Esophagus squamous epithelium (tissue), 5 donors: ENCODE results near the gene FGR. TPM values are rescaled to one million over a fixed set of nuclear protein-coding genes. Genes with fewer than 3 reads are reported as not detected.
A peak's percentile ranks its signal among the peaks of the same experiment; 100 is the strongest.

Source experiments
- DNase-seq: peaks from one replicate; lab custom pipeline; 2025; lab: John Stamatoyannopoulos, UW
- H3K27ac ChIP-seq, 4 donors: fragments of 200-600 bp; sonication (generic); one replicate each; pipeline ENCODE4 v1.5.1; 2016 to 2019; ENCODE audit warnings: mild to moderate bottlenecking in 1 of 4
- H3K27me3 ChIP-seq, 4 donors: fragments of 200-600 bp; sonication (generic); 1 replicate in 3 of 4; 2 replicates in 1 of 4; pipeline versions ENCODE4 v1.5.1 to v1.6.0; 2017 to 2021; ENCODE audit warnings: antibody characterized with exemption in 1 of 4
- H3K36me3 ChIP-seq, 3 donors: fragments of 200-600 bp; sonication (generic); one replicate each; pipeline ENCODE4 v1.5.1; 2016 to 2019
- H3K4me1 ChIP-seq, 3 donors: fragments of 200-600 bp; sonication (generic); one replicate each; pipeline ENCODE4 v1.5.1; 2017 to 2019
- H3K4me3 ChIP-seq, 4 donors: fragments of 200-600 bp; sonication (generic); 1 replicate in 3 of 4; 2 replicates in 1 of 4; pipeline ENCODE4 v1.5.1; 2016 to 2019; ENCODE audit warnings: mild to moderate bottlenecking in 2 of 4, moderate library complexity in 1 of 4
- H3K9me3 ChIP-seq, 3 donors: fragments of 200-600 bp; sonication (generic); one replicate each; pipeline ENCODE4 v1.5.1; 2016 to 2019
- POLR2A ChIP-seq, 4 donors: fragments of 450-650 bp; IDR thresholded peaks; one replicate each; pipeline ENCODE4 v1.6.1; 2017; ENCODE audit warnings: antibody characterized with exemption in 4 of 4, mild to moderate bottlenecking in 4 of 4, moderate library complexity in 3 of 4
- WGBS, 2 donors: methylation state at CpG; one replicate each; pipeline ENCODE4 v1.1.5; 2018; 5-methylcytosine and 5-hydroxymethylcytosine counted together
- intact Hi-C: fragments of 100-400 bp; cut with DNase I; formaldehyde crosslinking; loops from one replicate; pipeline ENCODE4 v1.15.0; 2022
- total RNA-seq, 4 donors: library from RNA; depleted of rRNA; stranded (reverse); fragments of >200 nt; gene quantifications; one replicate each; pipeline ENCODE4 v1.1.0, GENCODE V29; 2016
- TF ChIP-seq, protein P1 (sequence below), 6 experiments: fragments of 450-650 bp in 4 of 6; fragments of 200-600 bp in 2 of 6; sonication (generic) in 2 of 6; IDR thresholded peaks; one replicate each; pipeline ENCODE4 v1.5.1; 2016 to 2019; ENCODE audit warnings: antibody characterized with exemption in 6 of 6, mild to moderate bottlenecking in 4 of 6, moderate library complexity in 4 of 6
- donor health status: DM: yes; HTN: yes; CAD: no.

Gene FGR
- total RNA-seq, 4 donors from 2014 or later, result 1.2 to 12.4 (median 7.5) TPM

DNA sequence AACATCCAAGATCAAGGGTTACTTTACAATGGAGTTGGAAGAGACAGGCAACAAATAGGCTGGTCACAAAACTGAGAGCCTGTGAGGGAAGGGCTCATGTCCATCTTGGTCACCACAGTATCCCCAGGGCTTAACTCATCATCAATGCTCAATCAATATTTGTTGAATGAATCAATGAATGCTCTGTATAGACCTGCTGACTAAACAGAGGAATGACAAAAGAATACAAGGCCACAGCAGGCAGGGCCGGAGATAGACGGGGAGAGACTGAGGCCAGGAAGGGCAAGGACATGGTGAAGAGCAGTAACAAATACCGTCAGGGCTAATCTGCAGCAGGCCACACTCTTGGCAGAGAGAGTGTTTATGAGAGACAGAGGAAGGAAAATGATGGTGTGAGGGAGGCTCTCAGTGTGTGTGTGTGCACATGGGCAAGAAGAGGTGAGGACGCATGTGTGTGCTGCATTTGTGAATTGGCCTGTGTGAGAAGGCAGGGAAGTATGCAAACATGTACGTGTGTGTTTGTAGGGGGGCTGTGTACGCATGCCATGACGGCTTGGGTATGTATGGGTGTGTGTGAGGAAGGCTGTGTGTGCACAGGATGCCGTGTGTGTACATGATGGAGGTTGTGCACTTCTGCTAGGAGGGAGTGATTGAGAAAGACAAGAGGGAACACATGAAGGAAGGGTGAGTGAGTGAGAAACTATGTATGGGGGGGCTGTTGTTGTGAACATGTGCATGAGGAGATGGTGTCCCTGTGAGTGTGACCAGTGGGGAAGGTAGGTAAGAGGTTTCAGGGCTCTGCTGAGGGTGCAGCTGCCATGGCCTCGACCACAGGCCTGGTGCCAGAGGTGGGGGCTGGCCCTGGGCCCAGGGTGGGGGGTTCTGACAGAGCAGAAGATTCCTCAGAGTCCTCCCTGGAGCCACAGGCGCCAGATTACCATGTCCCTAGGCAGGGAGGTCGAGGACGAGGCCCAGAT lies 46.4 kb downstream of the FGR start:
- intact Hi-C loops, result no loop called here
- Histone ChIP-seq H3K27me3 (no peaks in the 10 kb centered on the region), H3K9me3 (no peaks in the 10 kb centered on the region), H3K27ac (peak overlapping the region; percentile 4 to 99 (median 92)), H3K36me3 (peaks cover 0 to 77% (median 0%) of the 10 kb centered on the region in 3 donors), H3K4me3 (no peak overlapping the region), H3K4me1 (peaks cover 38 to 98% (median 68%) of the 10 kb centered on the region in 3 donors)
- TF ChIP-seq, protein P1, sequence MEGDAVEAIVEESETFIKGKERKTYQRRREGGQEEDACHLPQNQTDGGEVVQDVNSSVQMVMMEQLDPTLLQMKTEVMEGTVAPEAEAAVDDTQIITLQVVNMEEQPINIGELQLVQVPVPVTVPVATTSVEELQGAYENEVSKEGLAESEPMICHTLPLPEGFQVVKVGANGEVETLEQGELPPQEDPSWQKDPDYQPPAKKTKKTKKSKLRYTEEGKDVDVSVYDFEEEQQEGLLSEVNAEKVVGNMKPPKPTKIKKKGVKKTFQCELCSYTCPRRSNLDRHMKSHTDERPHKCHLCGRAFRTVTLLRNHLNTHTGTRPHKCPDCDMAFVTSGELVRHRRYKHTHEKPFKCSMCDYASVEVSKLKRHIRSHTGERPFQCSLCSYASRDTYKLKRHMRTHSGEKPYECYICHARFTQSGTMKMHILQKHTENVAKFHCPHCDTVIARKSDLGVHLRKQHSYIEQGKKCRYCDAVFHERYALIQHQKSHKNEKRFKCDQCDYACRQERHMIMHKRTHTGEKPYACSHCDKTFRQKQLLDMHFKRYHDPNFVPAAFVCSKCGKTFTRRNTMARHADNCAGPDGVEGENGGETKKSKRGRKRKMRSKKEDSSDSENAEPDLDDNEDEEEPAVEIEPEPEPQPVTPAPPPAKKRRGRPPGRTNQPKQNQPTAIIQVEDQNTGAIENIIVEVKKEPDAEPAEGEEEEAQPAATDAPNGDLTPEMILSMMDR (IDR thresholded peaks at IDR 0.05), result no peak
- no peak for TF ChIP-seq POLR2A (IDR thresholded peaks at IDR 0.05)
- WGBS, 2 donors, result 60% methylated on average over 11 to 12 of the region's 12 CpGs
- no peak for DNase-seq

DNA sequence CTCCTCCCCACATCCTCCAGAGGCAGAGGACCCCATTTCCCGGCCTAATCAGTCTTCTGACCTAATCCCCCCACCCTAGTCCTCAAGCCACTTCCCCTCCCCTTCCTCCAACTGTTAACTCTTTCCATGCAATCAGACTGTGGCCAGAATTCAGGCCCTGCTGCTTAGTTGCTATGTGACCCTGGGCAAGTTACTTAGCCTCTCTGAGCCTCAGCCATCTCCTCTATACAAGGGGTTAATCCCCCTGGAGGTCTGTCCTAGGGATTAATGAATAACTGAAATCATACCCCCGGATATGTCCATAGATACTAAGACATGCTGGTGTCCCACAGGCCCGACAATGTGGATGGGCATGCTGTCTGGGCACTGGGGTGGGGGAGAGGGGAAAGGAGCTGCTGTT lies 49.3 kb downstream of the FGR start:
- H3K27me3 ChIP-seq, result no peaks in the 10 kb centered on the region
- peak overlapping the region in 3 of 4 donors; percentile 50 to 96 (median 77) for H3K27ac ChIP-seq
- no peak overlapping the region for H3K4me3 ChIP-seq
- H3K36me3 ChIP-seq, result peaks cover 0 to 72% (median 0%) of the 10 kb centered on the region in 3 donors
- intact Hi-C loops, result no loop called here
- TF ChIP-seq, protein P1 (IDR thresholded peaks at IDR 0.05), result no peak
- TF ChIP-seq POLR2A (IDR thresholded peaks at IDR 0.05), result no peak
- peaks cover 16 to 98% (median 39%) of the 10 kb centered on the region in 3 donors for H3K4me1 ChIP-seq
- DNase-seq, result no peak
- WGBS, 2 donors, result 65 to 71% methylated on average over 3 of the region's 3 CpGs
- no peaks in the 10 kb centered on the region for H3K9me3 ChIP-seq

DNA sequence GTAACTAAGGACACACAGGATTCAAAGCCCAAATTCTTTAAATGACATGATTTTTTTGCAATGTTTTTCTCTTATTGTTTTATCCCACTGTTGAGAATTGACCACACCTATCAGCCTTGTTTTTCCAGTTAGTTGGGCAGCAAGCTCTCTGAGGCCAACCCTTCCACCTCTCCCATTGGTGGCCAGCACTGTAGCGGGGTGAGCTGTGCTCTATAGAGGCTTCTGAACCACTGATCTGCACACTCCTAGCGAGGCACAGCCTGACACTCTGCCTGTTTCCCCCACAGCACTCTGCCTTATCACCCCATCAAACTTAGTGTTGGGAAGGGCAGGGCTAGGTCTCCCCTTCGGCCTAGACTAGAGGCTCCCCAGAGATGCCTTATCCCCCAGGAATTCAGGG lies 50.5 kb downstream of the FGR start:
- no peak for TF ChIP-seq POLR2A (IDR thresholded peaks at IDR 0.05)
- TF ChIP-seq, protein P1 (IDR thresholded peaks at IDR 0.05), result no peak

DNA sequence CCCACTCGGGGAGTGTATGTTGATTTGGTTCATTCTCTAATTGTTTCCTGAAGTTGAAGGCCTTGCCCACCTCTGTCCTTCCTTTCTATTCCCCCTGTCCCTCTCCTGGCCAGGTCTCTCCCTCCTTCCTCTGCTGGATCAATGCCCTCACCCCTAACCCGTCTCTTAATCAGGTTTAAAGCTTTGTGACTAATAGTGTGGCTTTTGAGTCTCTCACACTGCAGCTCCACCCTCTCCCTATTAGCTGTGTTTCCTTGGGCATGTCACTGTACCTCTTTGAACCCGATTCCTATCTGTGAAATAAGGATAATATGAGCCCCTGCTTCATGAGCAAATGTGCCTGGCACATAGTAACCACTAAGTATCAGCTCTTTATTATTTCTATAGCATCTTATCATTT lies 51.5 kb downstream of the FGR start:
- H3K9me3 ChIP-seq, result no peaks in the 10 kb centered on the region
- H3K4me1 ChIP-seq, result peaks cover 0 to 98% (median 25%) of the 10 kb centered on the region in 3 donors
- peaks cover 0 to 53% (median 0%) of the 10 kb centered on the region in 3 donors for H3K36me3 ChIP-seq
- 50 to 54% methylated on average over 3 of the region's 3 CpGs for WGBS, 2 donors
- peak overlapping the region; percentile 17 to 96 (median 57) for H3K27ac ChIP-seq
- intact Hi-C loops, result no loop called here
- no peak for DNase-seq
- TF ChIP-seq, protein P1 (IDR thresholded peaks at IDR 0.05), result no peak
- no peak for TF ChIP-seq POLR2A (IDR thresholded peaks at IDR 0.05)
- H3K4me3 ChIP-seq, result no peak overlapping the region
- H3K27me3 ChIP-seq, result no peaks in the 10 kb centered on the region

More for the DNA sequence above, 50.5 kb downstream of the FGR start:
- Histone ChIP-seq H3K36me3 (peaks cover 0 to 62% (median 0%) of the 10 kb centered on the region in 3 donors), H3K27me3 (no peaks in the 10 kb centered on the region), H3K4me3 (no peak overlapping the region), H3K9me3 (no peaks in the 10 kb centered on the region), H3K4me1 (peaks cover 3 to 98% (median 29%) of the 10 kb centered on the region in 3 donors), H3K27ac (peak overlapping the region; percentile 29 to 96 (median 57))
- no peak for DNase-seq
- intact Hi-C loops, result no loop called here
- WGBS, 2 donors, result 68 to 83% methylated on average over 3 of the region's 3 CpGs

DNA sequence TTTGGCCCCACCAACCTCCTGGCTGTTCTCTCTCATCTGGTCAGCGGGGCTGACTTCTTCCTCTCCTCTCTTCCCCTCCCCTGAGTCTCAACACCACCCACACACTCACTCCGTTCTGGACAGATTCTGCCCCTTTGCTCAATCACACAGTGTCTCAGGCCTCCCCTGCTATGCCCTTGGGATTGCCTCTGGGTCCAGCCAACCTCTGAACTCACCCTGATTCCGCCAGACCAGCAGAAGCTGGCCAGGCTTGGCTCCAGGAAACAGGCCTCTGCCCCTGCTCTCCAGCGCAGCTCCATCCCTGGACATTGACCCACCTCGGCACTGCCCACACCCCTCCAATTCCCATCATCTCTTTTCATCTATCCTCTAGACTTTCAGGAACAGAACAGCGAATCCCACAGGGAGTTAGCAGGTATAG lies 53.2 kb downstream of the FGR start:
- H3K27ac ChIP-seq, result peak overlapping the region; percentile 13 to 96 (median 52)
- H3K4me3 ChIP-seq, result no peak overlapping the region
- DNase-seq, result no peak
- H3K36me3 ChIP-seq, result peaks cover 0 to 36% (median 0%) of the 10 kb centered on the region in 3 donors
- H3K4me1 ChIP-seq, result peaks cover 14 to 98% (median 33%) of the 10 kb centered on the region in 3 donors
- no peaks in the 10 kb centered on the region for H3K9me3 ChIP-seq
- no peaks in the 10 kb centered on the region for H3K27me3 ChIP-seq
- WGBS, 2 donors, result 74 to 83% methylated on average over 6 of the region's 6 CpGs
- TF ChIP-seq, protein P1 (IDR thresholded peaks at IDR 0.05), result no peak
- no peak for TF ChIP-seq POLR2A (IDR thresholded peaks at IDR 0.05)
- intact Hi-C loops, result no loop called here
